ENCODE measurements around the gene C5orf22.

C5orf22 gene

DNA sequence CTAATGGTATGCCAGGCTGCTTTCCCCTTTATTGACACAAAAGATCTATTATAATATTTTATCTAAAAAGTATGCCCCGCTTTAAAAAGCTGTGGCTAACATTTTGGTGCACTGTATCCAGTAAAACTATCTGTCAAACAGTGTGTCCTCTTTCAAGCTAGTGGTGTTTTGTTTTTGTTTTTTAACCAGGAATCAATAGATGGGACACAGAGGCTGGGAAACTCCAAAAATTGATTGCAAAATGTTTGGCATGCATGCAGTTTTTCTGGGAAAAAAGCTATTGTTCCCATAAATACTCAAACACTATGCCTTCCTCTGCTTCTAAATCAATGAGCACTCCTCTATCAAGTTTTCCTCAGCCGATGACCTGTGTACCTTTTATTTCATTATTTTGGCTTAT, 72.5 kb downstream of the C5orf22 start:
- DNase-seq (ENCODE audit: low spot score), result no peak
